Measurements from ENCODE around the gene SAMM50. TPM values are rescaled to one million over a fixed set of nuclear protein-coding genes. Genes with fewer than 3 reads are reported as not detected.

Gene SAMM50
- total RNA-seq, 4 donors from 2014 or later = 21.6 to 28.6 (median 27.2) TPM

- Histone ChIP-seq H3K27me3 (no peaks in the 10 kb centered on the region), H3K4me1 (peaks cover 0 to 7% (median 2%) of the 10 kb centered on the region in 4 donors), H3K4me3 (no peak overlapping the region), H3K9me3 (no peaks in the 10 kb centered on the region), H3K36me3 (peaks cover 65 to 96% (median 85%) of the 10 kb centered on the region in 4 donors), H3K27ac (replicated peaks in 1 of 4) (no peak overlapping the region)
- intact Hi-C loops (cut with DNase I) = no loop called here
- 93% methylated on average over 10 of the region's 10 CpGs for WGBS
- DNase-seq (ENCODE audit: extremely low spot score) = no peak
- TF ChIP-seq POLR2AphosphoS5 (IDR thresholded peaks at IDR 0.05) (no peak), CTCF (IDR thresholded peaks at IDR 0.05) (no peak), EP300 (IDR thresholded peaks at IDR 0.05) (no peak), POLR2A (IDR thresholded peaks at IDR 0.05; ENCODE audit: low read depth) (no peak)
These were observed 33.7 kb downstream of the SAMM50 start for GRCh38 chr22:43988960-43989359.

DNA sequence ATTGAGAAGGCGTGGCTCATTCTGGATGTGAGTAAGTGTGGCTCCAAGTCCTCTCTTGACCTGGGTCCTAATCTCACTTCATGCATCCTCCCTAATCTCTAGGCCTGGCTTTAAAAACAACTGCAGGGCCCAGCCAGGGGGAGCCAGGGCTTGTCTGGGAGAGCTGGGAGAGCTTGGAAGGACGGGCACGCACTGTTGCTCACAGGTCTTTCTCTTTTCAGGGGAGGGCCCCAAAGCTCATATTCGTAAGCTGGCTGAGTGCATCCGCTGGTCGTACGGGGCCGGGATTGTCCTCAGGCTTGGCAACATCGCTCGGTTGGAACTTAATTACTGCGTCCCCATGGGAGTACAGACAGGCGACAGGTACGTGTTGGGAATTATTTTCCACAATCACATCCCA is 34.8 kb downstream of the SAMM50 start:
- Histone ChIP-seq H3K4me3 (no peak overlapping the region), H3K4me1 (peaks cover 0 to 13% (median 2%) of the 10 kb centered on the region in 4 donors), H3K36me3 (peaks cover 62 to 92% (median 85%) of the 10 kb centered on the region in 4 donors), H3K9me3 (no peaks in the 10 kb centered on the region), H3K27me3 (no peaks in the 10 kb centered on the region), H3K27ac (replicated peaks in 1 of 4) (no peak overlapping the region)
- intact Hi-C loops (cut with DNase I) = loop anchor here (10.0 kb wide), 2 partner anchors 165 to 345 kb away; no protein-coding TSS in a partner anchor
- WGBS = 80% methylated on average over 13 of the region's 13 CpGs
- TF ChIP-seq EP300 (IDR thresholded peaks at IDR 0.05) (no peak), POLR2A (IDR thresholded peaks at IDR 0.05; ENCODE audit: low read depth) (no peak), CTCF (IDR thresholded peaks at IDR 0.05) (no peak), POLR2AphosphoS5 (IDR thresholded peaks at IDR 0.05) (no peak)
- no peak for DNase-seq (ENCODE audit: extremely low spot score)

- no peak overlapping the region for H3K27ac ChIP-seq (replicated peaks in 1 of 4)
- H3K9me3 ChIP-seq = no peaks in the 10 kb centered on the region
- H3K4me1 ChIP-seq = peaks cover 0 to 18% (median 2%) of the 10 kb centered on the region in 4 donors
- intact Hi-C loops (cut with DNase I) = loop anchor here (10.0 kb wide), 2 partner anchors 163 to 343 kb away; no protein-coding TSS in a partner anchor
- DNase-seq (ENCODE audit: extremely low spot score) = no peak
- TF ChIP-seq EP300 (IDR thresholded peaks at IDR 0.05) (no peak), CTCF (IDR thresholded peaks at IDR 0.05) (no peak), POLR2AphosphoS5 (IDR thresholded peaks at IDR 0.05) (no peak), POLR2A (IDR thresholded peaks at IDR 0.05; ENCODE audit: low read depth) (no peak)
- no peak overlapping the region for H3K4me3 ChIP-seq
- no peaks in the 10 kb centered on the region for H3K27me3 ChIP-seq
- WGBS = 90% methylated on average over 11 of the region's 11 CpGs
- H3K36me3 ChIP-seq = peaks cover 63 to 89% (median 84%) of the 10 kb centered on the region in 4 donors
These were observed 36.2 kb downstream of the SAMM50 start for GRCh38 chr22:43991316-43992020.

- no peak overlapping the region for H3K27ac ChIP-seq (replicated peaks in 1 of 4)
- no peak for DNase-seq (ENCODE audit: extremely low spot score)
- no peaks in the 10 kb centered on the region for H3K27me3 ChIP-seq
- H3K4me1 ChIP-seq = peaks cover 0 to 18% (median 2%) of the 10 kb centered on the region in 4 donors
- intact Hi-C loops (cut with DNase I) = loop anchor here (10.0 kb wide), 2 partner anchors 162 to 342 kb away; no protein-coding TSS in a partner anchor
- no peaks in the 10 kb centered on the region for H3K9me3 ChIP-seq
- H3K4me3 ChIP-seq = no peak overlapping the region
- H3K36me3 ChIP-seq = peaks cover 69 to 90% (median 83%) of the 10 kb centered on the region in 4 donors
- 80% methylated on average over 14 of the region's 16 CpGs for WGBS
- TF ChIP-seq EP300 (IDR thresholded peaks at IDR 0.05) = no peak
- TF ChIP-seq POLR2AphosphoS5 (IDR thresholded peaks at IDR 0.05) = no peak
- TF ChIP-seq CTCF (IDR thresholded peaks at IDR 0.05) = no peak
- TF ChIP-seq POLR2A (IDR thresholded peaks at IDR 0.05; ENCODE audit: low read depth) = no peak
These were observed 37.1 kb downstream of the SAMM50 start for GRCh38 chr22:43992331-43992821.

Measured in esophagus muscularis mucosa (tissue), 4 donors.